Occipital lobe (tissue), 2 donors: ENCODE measurements around the gene ABCD3. TPM values are rescaled to one million over a fixed set of nuclear protein-coding genes. Genes with fewer than 3 reads are reported as not detected.
A peak's percentile ranks its signal among the peaks of the same experiment; 100 is the strongest.
"Not testable (repeated sequence)": the region's sequence is repeated elsewhere in the genome, so short reads cannot be mapped to it uniquely, and the experiment has no call there.

ENCODE experiments used
- DNase-seq: peaks from one replicate; lab custom pipeline; 2025; lab: John Stamatoyannopoulos, UW
- total RNA-seq: library from RNA; depleted of rRNA; stranded (reverse); fragments of >200 nt; gene quantifications from one replicate; pipeline ENCODE4 v1.2.3, GENCODE V29; 2014

Gene ABCD3
- total RNA-seq = 110 TPM

GRCh38 chr1:94417978-94418663 is at the start of gene ABCD3:
ABCD3 (plus strand) TSS chr1:94418389; CDS start chr1:94418479, 90 bp downstream.
- peak; percentile 92 for DNase-seq

GRCh38 chr1:94372771-94373170 is 45.4 kb upstream of the ABCD3 start:
- DNase-seq = not testable (repeated sequence)

GRCh38 chr1:94373311-94373710 is 44.9 kb upstream of the ABCD3 start:
- not testable (repeated sequence) for DNase-seq

GRCh38 chr1:94375666-94376065 is 42.5 kb upstream of the ABCD3 start:
- not testable (repeated sequence) for DNase-seq

- DNase-seq = not testable (repeated sequence)
Measured at GRCh38 chr1:94378493-94378892, 39.7 kb upstream of the ABCD3 start.

- no peak for DNase-seq
Measured at GRCh38 chr1:94379615-94380014, 38.6 kb upstream of the ABCD3 start.

GRCh38 chr1:94382201-94382600 is 36.0 kb upstream of the ABCD3 start:
- no peak for DNase-seq

GRCh38 chr1:94383966-94384408 is 34.2 kb upstream of the ABCD3 start:
- DNase-seq = no peak

- DNase-seq = no peak
Measured at GRCh38 chr1:94384485-94385265, 33.5 kb upstream of the ABCD3 start.

GRCh38 chr1:94385308-94385929 is 32.8 kb upstream of the ABCD3 start:
- DNase-seq = no peak

GRCh38 chr1:94389298-94389697 is 28.9 kb upstream of the ABCD3 start:
- no peak for DNase-seq

- DNase-seq = no peak
Measured at GRCh38 chr1:94394247-94394646, 23.9 kb upstream of the ABCD3 start.

GRCh38 chr1:94395231-94395630 is 23.0 kb upstream of the ABCD3 start:
- DNase-seq = no peak

- no peak for DNase-seq
Measured at GRCh38 chr1:94395748-94396309, 22.4 kb upstream of the ABCD3 start.

GRCh38 chr1:94396356-94397010 is 21.7 kb upstream of the ABCD3 start:
- DNase-seq = no peak

GRCh38 chr1:94398356-94398755 is 19.8 kb upstream of the ABCD3 start:
- no peak for DNase-seq

GRCh38 chr1:94399453-94399852 is 18.7 kb upstream of the ABCD3 start:
- DNase-seq = no peak

- DNase-seq = no peak
Measured at GRCh38 chr1:94401206-94401605, 17.0 kb upstream of the ABCD3 start.

GRCh38 chr1:94406446-94406845 is 11.7 kb upstream of the ABCD3 start:
- DNase-seq = no peak

GRCh38 chr1:94408104-94408830 is 9.9 kb upstream of the ABCD3 start:
- no peak for DNase-seq

GRCh38 chr1:94411237-94411636 is 7.0 kb upstream of the ABCD3 start:
- DNase-seq = no peak
